ENCODE data around the gene COX4I2. TPM values are rescaled to one million over a fixed set of nuclear protein-coding genes. Genes with fewer than 3 reads are reported as not detected.
"Not testable (repeated sequence)": the region's sequence is repeated elsewhere in the genome, so short reads cannot be mapped to it uniquely, and the experiment has no call there.

COX4I2 gene
- 4.1 TPM for total RNA-seq
- polyA plus RNA-seq = 5.4 TPM
- long read RNA-seq, donor 1, partial matches to known transcripts = 0 of 1 reads
- long read RNA-seq, donor 1, other reads (novel, unspliced or antisense) = 0 of 1 reads
- long read RNA-seq, donor 2, partial matches to known transcripts = 0 of 3 reads
- long read RNA-seq, donor 2, other reads (novel, unspliced or antisense) = 0 of 3 reads
- long read RNA-seq, donor 3, partial matches to known transcripts = 353 of 354 reads
- long read RNA-seq, donor 3, other reads (novel, unspliced or antisense) = 0 of 354 reads
- long read RNA-seq, donor 4 = 0 reads
- long read RNA-seq, donor 5, partial matches to known transcripts = 0 of 2 reads
- long read RNA-seq, donor 5, other reads (novel, unspliced or antisense) = 0 of 2 reads
- long read RNA-seq, donor 6, partial matches to known transcripts = 0 of 2 reads
- long read RNA-seq, donor 6, other reads (novel, unspliced or antisense) = 0 of 2 reads
- long read RNA-seq, donor 7, partial matches to known transcripts = 0 of 1 reads
- long read RNA-seq, donor 7, other reads (novel, unspliced or antisense) = 0 of 1 reads
- long read RNA-seq, donor 8, partial matches to known transcripts = 0 of 2 reads
- long read RNA-seq, donor 8, other reads (novel, unspliced or antisense) = 0 of 2 reads
- long read RNA-seq, donor 9 = 0 reads
- long read RNA-seq, donor 10, partial matches to known transcripts = 0 of 1 reads
- long read RNA-seq, donor 10, other reads (novel, unspliced or antisense) = 0 of 1 reads

GRCh38 chr20:31637660-31638059 lies at the start of gene COX4I2:
Gene COX4I2, plus strand, starts transcription at chr20:31637912. Its CDS starts 1,106 bp downstream, at chr20:31639018.
- Histone ChIP-seq H3K36me3 (ENCODE audit: control insufficient read depth in 2 of 2, insufficient read depth in 2 of 2, low read length in 1 of 2) (no peaks in the 10 kb centered on the region), H3K4me3 (ENCODE audit: low read length in 2 of 2) (no peak within 1 kb of the TSS), H3K4me1 (ENCODE audit: control insufficient read depth in 2 of 2, insufficient read depth in 2 of 2, low read length in 2 of 2) (peaks cover 0 to 8% of the 10 kb centered on the region in 2 donors), H3K9me3 (ENCODE audit: control insufficient read depth in 2 of 2, insufficient read depth in 1 of 2, low read length in 1 of 2) (no peaks in the 10 kb centered on the region), H3K27ac (ENCODE audit: low read depth in 1 of 2, low read length in 1 of 2) (no peak within 1 kb of the TSS), H3K27me3 (ENCODE audit: control insufficient read depth in 2 of 2, insufficient read depth in 1 of 2, low read length in 1 of 2) (peaks cover 0 to 11% of the 10 kb centered on the region in 2 donors)
- no peak for DNase-seq (ENCODE audit: low read depth in 6 of 9, low spot score in 9 of 9)
- 72% methylated on average over 34 of the region's 34 CpGs for WGBS

GRCh38 chr20:31590717-31591225 lies 46.9 kb upstream of the COX4I2 start:
- Histone ChIP-seq H3K27ac (ENCODE audit: low read depth in 1 of 2, low read length in 1 of 2) (no peak overlapping the region), H3K36me3 (ENCODE audit: control insufficient read depth in 2 of 2, insufficient read depth in 2 of 2, low read length in 1 of 2) (no peaks in the 10 kb centered on the region), H3K27me3 (ENCODE audit: control insufficient read depth in 2 of 2, insufficient read depth in 1 of 2, low read length in 1 of 2) (peaks cover 0 to 18% of the 10 kb centered on the region in 2 donors), H3K4me1 (ENCODE audit: control insufficient read depth in 2 of 2, insufficient read depth in 2 of 2, low read length in 2 of 2) (peaks cover 7 to 14% of the 10 kb centered on the region in 2 donors), H3K9me3 (ENCODE audit: control insufficient read depth in 2 of 2, insufficient read depth in 1 of 2, low read length in 1 of 2) (no peaks in the 10 kb centered on the region), H3K4me3 (ENCODE audit: low read length in 2 of 2) (no peak overlapping the region)
- WGBS = 96% methylated on average over 7 of the region's 7 CpGs
- DNase-seq (ENCODE audit: low read depth in 6 of 9, low spot score in 9 of 9) = no peak

- H3K27ac ChIP-seq (ENCODE audit: low read depth in 1 of 2, low read length in 1 of 2) = no peak overlapping the region
- WGBS = 89% methylated on average over 11 of the region's 11 CpGs
- H3K9me3 ChIP-seq (ENCODE audit: control insufficient read depth in 2 of 2, insufficient read depth in 1 of 2, low read length in 1 of 2) = no peaks in the 10 kb centered on the region
- peaks cover 0 to 8% of the 10 kb centered on the region in 2 donors for H3K4me1 ChIP-seq (ENCODE audit: control insufficient read depth in 2 of 2, insufficient read depth in 2 of 2, low read length in 2 of 2)
- no peak overlapping the region for H3K4me3 ChIP-seq (ENCODE audit: low read length in 2 of 2)
- no peaks in the 10 kb centered on the region for H3K36me3 ChIP-seq (ENCODE audit: control insufficient read depth in 2 of 2, insufficient read depth in 2 of 2, low read length in 1 of 2)
- DNase-seq (ENCODE audit: low read depth in 6 of 9, low spot score in 9 of 9) = no peak
- peaks cover 0 to 4% of the 10 kb centered on the region in 2 donors for H3K27me3 ChIP-seq (ENCODE audit: control insufficient read depth in 2 of 2, insufficient read depth in 1 of 2, low read length in 1 of 2)
These were observed 44.3 kb upstream of the COX4I2 start for GRCh38 chr20:31593221-31594001.

DNA sequence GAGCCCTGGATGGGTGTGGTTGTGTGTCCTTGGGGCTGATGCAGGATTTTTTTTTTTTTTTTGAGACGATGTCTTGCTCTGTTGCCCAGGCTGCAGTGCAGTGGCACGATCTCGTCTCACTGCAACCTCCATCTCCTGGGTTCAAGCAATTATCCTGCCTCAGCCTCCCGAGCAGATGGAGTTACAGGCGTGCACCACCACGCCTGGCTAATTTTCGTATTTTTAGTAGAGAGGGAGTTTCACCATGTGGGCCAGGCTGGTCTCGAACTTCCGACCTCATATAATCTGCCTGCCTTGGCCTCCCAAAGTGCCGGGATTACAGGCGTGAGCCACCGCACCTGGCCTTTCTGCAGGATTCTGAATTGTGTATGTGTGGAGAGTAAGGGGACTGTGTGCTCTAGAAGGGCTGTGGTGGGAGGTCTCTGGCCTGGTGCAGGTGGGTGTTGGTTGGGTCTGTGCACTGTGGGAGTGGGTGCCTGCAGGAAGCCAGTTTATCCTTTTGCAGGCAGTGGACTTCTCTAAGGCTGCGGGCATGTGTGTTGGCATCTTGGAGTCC lies 43.6 kb upstream of the COX4I2 start:
- H3K36me3 ChIP-seq (ENCODE audit: control insufficient read depth in 2 of 2, insufficient read depth in 2 of 2, low read length in 1 of 2) = no peaks in the 10 kb centered on the region
- 97% methylated on average over 13 of the region's 13 CpGs for WGBS
- H3K27me3 ChIP-seq (ENCODE audit: control insufficient read depth in 2 of 2, insufficient read depth in 1 of 2, low read length in 1 of 2) = no peaks in the 10 kb centered on the region
- peaks cover 0 to 8% of the 10 kb centered on the region in 2 donors for H3K4me1 ChIP-seq (ENCODE audit: control insufficient read depth in 2 of 2, insufficient read depth in 2 of 2, low read length in 2 of 2)
- no peak for DNase-seq (ENCODE audit: low read depth in 6 of 9, low spot score in 9 of 9)
- no peak overlapping the region for H3K4me3 ChIP-seq (ENCODE audit: low read length in 2 of 2)
- H3K27ac ChIP-seq (ENCODE audit: low read depth in 1 of 2, low read length in 1 of 2) = no peak overlapping the region
- H3K9me3 ChIP-seq (ENCODE audit: control insufficient read depth in 2 of 2, insufficient read depth in 1 of 2, low read length in 1 of 2) = no peaks in the 10 kb centered on the region

- Histone ChIP-seq H3K27me3 (ENCODE audit: control insufficient read depth in 2 of 2, insufficient read depth in 1 of 2, low read length in 1 of 2) (no peaks in the 10 kb centered on the region), H3K9me3 (ENCODE audit: control insufficient read depth in 2 of 2, insufficient read depth in 1 of 2, low read length in 1 of 2) (no peaks in the 10 kb centered on the region), H3K4me3 (ENCODE audit: low read length in 2 of 2) (no peak overlapping the region), H3K27ac (ENCODE audit: low read depth in 1 of 2, low read length in 1 of 2) (no peak overlapping the region), H3K4me1 (ENCODE audit: control insufficient read depth in 2 of 2, insufficient read depth in 2 of 2, low read length in 2 of 2) (peaks cover 0 to 8% of the 10 kb centered on the region in 2 donors), H3K36me3 (ENCODE audit: control insufficient read depth in 2 of 2, insufficient read depth in 2 of 2, low read length in 1 of 2) (no peaks in the 10 kb centered on the region)
- 98% methylated on average over 11 of the region's 11 CpGs for WGBS
- DNase-seq (ENCODE audit: low read depth in 6 of 9, low spot score in 9 of 9) = no peak
These were observed 42.9 kb upstream of the COX4I2 start for GRCh38 chr20:31594558-31595379.

- no peak overlapping the region for H3K4me3 ChIP-seq (ENCODE audit: low read length in 2 of 2)
- no peaks in the 10 kb centered on the region for H3K9me3 ChIP-seq (ENCODE audit: control insufficient read depth in 2 of 2, insufficient read depth in 1 of 2, low read length in 1 of 2)
- H3K27ac ChIP-seq (ENCODE audit: low read depth in 1 of 2, low read length in 1 of 2) = no peak overlapping the region
- H3K4me1 ChIP-seq (ENCODE audit: control insufficient read depth in 2 of 2, insufficient read depth in 2 of 2, low read length in 2 of 2) = peaks cover 0 to 8% of the 10 kb centered on the region in 2 donors
- WGBS = 88% methylated on average over 3 of the region's 3 CpGs
- DNase-seq (ENCODE audit: low read depth in 6 of 9, low spot score in 9 of 9) = no peak
- H3K27me3 ChIP-seq (ENCODE audit: control insufficient read depth in 2 of 2, insufficient read depth in 1 of 2, low read length in 1 of 2) = no peaks in the 10 kb centered on the region
- H3K36me3 ChIP-seq (ENCODE audit: control insufficient read depth in 2 of 2, insufficient read depth in 2 of 2, low read length in 1 of 2) = no peaks in the 10 kb centered on the region
These were observed 42.4 kb upstream of the COX4I2 start for GRCh38 chr20:31595380-31595653.

DNA sequence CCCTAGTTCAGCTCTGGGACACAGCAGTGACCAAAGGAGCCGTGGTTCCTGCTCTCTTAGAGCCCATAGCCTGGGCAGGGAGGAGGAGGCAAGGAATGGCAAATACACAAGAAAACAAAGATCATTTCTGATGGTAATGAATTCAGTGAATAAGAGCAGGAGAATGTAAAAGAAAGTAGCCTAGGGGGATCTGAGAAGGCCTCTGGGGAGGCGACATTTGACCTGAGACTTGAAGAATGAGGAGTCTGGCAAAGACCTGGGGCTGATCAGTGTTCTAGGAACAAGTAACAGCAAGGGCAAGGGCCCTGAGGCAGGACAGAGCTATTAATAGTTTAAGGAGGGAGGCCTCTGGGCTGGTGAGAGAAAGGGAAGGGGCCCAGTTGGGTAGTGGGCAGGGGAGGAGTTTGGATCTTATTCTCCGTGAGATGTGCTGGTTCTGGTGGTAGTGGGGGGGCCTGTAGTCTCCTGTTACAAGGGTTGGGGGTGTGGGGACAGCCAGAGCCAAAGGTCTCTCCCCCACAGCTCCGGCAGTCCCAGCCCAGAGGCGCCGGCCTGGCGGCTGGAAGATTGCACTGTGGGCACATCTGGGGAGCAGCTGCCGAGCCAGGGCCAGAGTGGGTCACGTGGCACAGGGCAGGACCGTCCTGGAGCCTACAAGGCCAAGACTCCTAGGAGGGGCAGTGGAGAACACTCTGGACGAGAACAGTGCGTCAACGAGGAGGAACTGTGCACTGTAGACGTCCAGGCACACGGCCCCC lies 41.9 kb upstream of the COX4I2 start:
- no peak for DNase-seq (ENCODE audit: low read depth in 6 of 9, low spot score in 9 of 9)
- no peak overlapping the region for H3K4me3 ChIP-seq (ENCODE audit: low read length in 2 of 2)
- no peaks in the 10 kb centered on the region for H3K9me3 ChIP-seq (ENCODE audit: control insufficient read depth in 2 of 2, insufficient read depth in 1 of 2, low read length in 1 of 2)
- H3K27me3 ChIP-seq (ENCODE audit: control insufficient read depth in 2 of 2, insufficient read depth in 1 of 2, low read length in 1 of 2) = no peaks in the 10 kb centered on the region
- peaks cover 0 to 8% of the 10 kb centered on the region in 2 donors for H3K4me1 ChIP-seq (ENCODE audit: control insufficient read depth in 2 of 2, insufficient read depth in 2 of 2, low read length in 2 of 2)
- H3K36me3 ChIP-seq (ENCODE audit: control insufficient read depth in 2 of 2, insufficient read depth in 2 of 2, low read length in 1 of 2) = no peaks in the 10 kb centered on the region
- no peak overlapping the region for H3K27ac ChIP-seq (ENCODE audit: low read depth in 1 of 2, low read length in 1 of 2)
- WGBS = 94% methylated on average over 15 of the region's 15 CpGs

- not testable (repeated sequence) for H3K27ac ChIP-seq (ENCODE audit: low read depth in 1 of 2, low read length in 1 of 2); H3K4me3 ChIP-seq (ENCODE audit: low read length in 2 of 2); H3K9me3 ChIP-seq (ENCODE audit: control insufficient read depth in 2 of 2, insufficient read depth in 1 of 2, low read length in 1 of 2)
These were observed 41.3 kb upstream of the COX4I2 start for GRCh38 chr20:31596412-31596715.

More at GRCh38 chr20:31596412-31596715, 41.3 kb upstream of the COX4I2 start:
- H3K27me3 ChIP-seq (ENCODE audit: control insufficient read depth in 2 of 2, insufficient read depth in 1 of 2, low read length in 1 of 2); DNase-seq (ENCODE audit: low read depth in 6 of 9, low spot score in 9 of 9); H3K36me3 ChIP-seq (ENCODE audit: control insufficient read depth in 2 of 2, insufficient read depth in 2 of 2, low read length in 1 of 2); H3K4me1 ChIP-seq (ENCODE audit: control insufficient read depth in 2 of 2, insufficient read depth in 2 of 2, low read length in 2 of 2): not testable (repeated sequence)
- 92% methylated on average over 4 of the region's 4 CpGs for whole genome bisulfite sequencing

Data from thymus (tissue), 14 donors.